ENCODE results near the gene MAPKAP1. TPM values are rescaled to one million over a fixed set of nuclear protein-coding genes. Genes with fewer than 3 reads are reported as not detected.
"Not testable (repeated sequence)": the region's sequence is repeated elsewhere in the genome, so short reads cannot be mapped to it uniquely, and the experiment has no call there.

The MAPKAP1 gene
- total and polyA plus RNA-seq, 2 donors, result 61.4 to 97.6 TPM

- no peaks in the 10 kb centered on the region for H3K4me1 ChIP-seq (ENCODE audit: insufficient read depth)
- DNase-seq (ENCODE audit: extremely low spot score), result no peak
- no peak overlapping the region for H3K27ac ChIP-seq (ENCODE audit: low read depth)
- no peak overlapping the region for H3K4me3 ChIP-seq (ENCODE audit: low read depth, low read length)
- H3K36me3 ChIP-seq (ENCODE audit: insufficient read depth), result peaks cover 3% of the 10 kb centered on the region
- 97% methylated on average over 5 of the region's 5 CpGs for WGBS
Measured at GRCh38 chr9:125587819-125588460, 119.1 kb downstream of the MAPKAP1 start.

- H3K4me1 ChIP-seq (ENCODE audit: insufficient read depth), result no peaks in the 10 kb centered on the region
- H3K27ac ChIP-seq (ENCODE audit: low read depth), result no peak overlapping the region
- 72% methylated on average over 3 of the region's 3 CpGs for WGBS
- H3K4me3 ChIP-seq (ENCODE audit: low read depth, low read length), result no peak overlapping the region
- peaks cover 3% of the 10 kb centered on the region for H3K36me3 ChIP-seq (ENCODE audit: insufficient read depth)
- no peak for DNase-seq (ENCODE audit: extremely low spot score)
Measured at GRCh38 chr9:125586172-125586511, 120.9 kb downstream of the MAPKAP1 start.

DNA sequence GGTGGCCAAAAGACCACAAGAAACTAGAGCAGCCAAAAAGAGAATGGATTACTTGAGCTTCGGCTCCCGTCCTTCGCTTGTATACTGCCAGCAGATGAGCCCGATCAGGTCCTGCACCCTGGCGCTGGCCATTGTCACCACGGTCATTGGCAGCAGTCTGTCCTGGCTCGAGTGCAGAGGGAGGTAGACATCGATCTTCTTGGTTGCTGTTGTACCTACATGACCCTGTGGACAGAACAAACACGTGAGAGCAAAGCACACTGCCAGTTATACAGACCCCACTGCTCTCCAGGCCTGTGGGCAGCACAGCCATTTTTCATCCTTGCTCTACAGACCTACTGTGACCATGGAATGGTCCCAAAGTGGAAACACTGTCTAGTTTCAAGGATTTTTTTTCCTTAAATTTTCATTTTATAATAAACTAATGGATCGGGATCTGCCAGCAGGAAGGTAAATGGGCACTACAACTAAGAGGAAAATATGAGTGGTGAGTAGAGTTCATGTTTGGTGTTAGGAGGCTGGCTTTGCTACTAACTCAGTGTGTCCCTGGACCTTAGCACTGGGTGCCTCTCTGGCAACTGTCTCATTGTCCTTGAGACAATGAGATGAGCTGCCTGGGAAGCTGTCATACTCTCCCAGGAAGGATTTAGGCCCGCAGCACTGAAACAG lies 121.4 kb downstream of the MAPKAP1 start:
- WGBS, result 95% methylated on average over 11 of the region's 11 CpGs
- no peak for DNase-seq (ENCODE audit: extremely low spot score)
- Histone ChIP-seq H3K4me3 (ENCODE audit: low read depth, low read length) (no peak overlapping the region), H3K27ac (ENCODE audit: low read depth) (no peak overlapping the region), H3K36me3 (ENCODE audit: insufficient read depth) (peaks cover 3% of the 10 kb centered on the region), H3K4me1 (ENCODE audit: insufficient read depth) (no peaks in the 10 kb centered on the region)

DNA sequence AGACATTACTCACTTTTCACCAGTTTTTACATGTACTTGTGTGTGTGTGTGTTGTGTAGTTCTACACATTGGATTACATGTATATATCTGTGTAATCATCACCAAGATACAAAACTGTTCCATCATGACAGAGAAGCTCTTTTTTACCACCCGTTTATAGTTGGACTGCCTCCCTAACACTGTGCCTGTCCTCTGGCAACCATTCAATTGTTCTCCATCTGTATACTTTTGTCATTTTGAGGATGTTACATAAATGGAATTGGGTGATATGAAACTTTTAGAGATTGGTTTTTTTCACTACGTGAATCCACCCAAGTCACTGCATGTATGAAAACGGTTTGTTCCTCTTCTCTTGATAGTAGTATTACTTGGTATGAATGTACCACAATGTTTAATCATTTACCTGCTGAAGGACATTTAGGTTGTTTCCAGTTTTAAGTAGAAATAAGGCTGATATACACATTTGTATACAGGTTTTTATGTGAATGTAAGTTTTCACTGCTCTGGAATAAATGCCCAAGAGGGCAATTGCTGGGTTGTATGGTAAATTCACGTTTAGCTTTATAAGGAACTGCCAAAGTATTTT lies 126.2 kb downstream of the MAPKAP1 start:
- DNase-seq (ENCODE audit: extremely low spot score), result no peak
- Histone ChIP-seq H3K4me1 (ENCODE audit: insufficient read depth) (no peaks in the 10 kb centered on the region), H3K36me3 (ENCODE audit: insufficient read depth) (peaks cover 3% of the 10 kb centered on the region), H3K27ac (ENCODE audit: low read depth) (no peak overlapping the region), H3K4me3 (ENCODE audit: low read depth, low read length) (no peak overlapping the region)
- WGBS, result 81% methylated on average over 4 of the region's 4 CpGs

DNA sequence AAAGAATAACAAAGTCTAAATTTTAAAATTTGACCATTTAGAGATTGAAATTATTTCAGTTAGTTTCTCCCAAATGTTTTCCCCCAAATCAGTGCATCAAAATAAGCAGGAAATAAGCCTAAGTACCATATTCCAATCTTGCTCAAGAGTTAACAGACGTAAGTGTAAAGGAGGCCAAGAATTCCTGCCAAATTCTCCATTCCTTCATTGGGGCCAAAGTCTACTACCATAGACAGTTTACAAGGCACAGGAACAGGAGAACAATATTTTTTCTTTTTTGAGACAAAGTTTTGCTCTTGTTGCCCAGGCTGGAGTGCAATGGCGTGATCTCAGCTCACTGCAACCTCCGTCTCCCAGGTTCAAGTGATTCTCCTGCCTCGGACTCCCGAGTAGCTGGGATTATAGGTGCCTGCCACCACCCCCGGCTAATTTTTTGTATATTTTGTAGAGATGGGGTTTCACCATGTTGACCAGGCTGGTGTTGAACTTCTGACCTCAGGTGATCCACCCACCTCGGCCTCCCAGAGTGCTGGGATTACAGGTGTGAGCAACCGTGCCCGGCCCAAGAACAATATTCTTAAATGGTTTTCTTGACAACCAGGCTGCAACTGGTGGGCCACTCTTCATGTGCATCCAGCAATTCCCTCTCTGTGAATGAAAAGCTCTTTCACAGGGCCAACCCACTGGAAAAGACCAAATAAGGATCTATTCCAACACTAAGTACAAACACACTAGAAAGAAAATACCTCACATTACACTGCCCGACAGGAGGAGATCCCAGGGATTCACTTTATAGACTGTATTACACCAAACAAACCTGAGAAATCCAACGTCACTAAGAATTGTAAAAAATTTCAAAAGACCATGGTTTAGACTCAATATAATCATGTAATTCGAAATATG lies 127.7 kb downstream of the MAPKAP1 start:
- H3K4me3 ChIP-seq (ENCODE audit: low read depth, low read length), result no peak overlapping the region
- no peak for DNase-seq (ENCODE audit: extremely low spot score)
- H3K4me1 ChIP-seq (ENCODE audit: insufficient read depth), result no peaks in the 10 kb centered on the region
- peaks cover 3% of the 10 kb centered on the region for H3K36me3 ChIP-seq (ENCODE audit: insufficient read depth)
- WGBS, result 79% methylated on average over 12 of the region's 12 CpGs
- H3K27ac ChIP-seq (ENCODE audit: low read depth), result no peak overlapping the region

GRCh38 chr9:125574126-125574877 lies 132.7 kb downstream of the MAPKAP1 start:
- WGBS, result 79% methylated on average over 2 of the region's 2 CpGs
- DNase-seq (ENCODE audit: extremely low spot score), result no peak
- Histone ChIP-seq H3K36me3 (ENCODE audit: insufficient read depth) (no peaks in the 10 kb centered on the region), H3K4me1 (ENCODE audit: insufficient read depth) (no peaks in the 10 kb centered on the region), H3K27ac (ENCODE audit: low read depth) (no peak overlapping the region), H3K4me3 (ENCODE audit: low read depth, low read length) (no peak overlapping the region)

DNA sequence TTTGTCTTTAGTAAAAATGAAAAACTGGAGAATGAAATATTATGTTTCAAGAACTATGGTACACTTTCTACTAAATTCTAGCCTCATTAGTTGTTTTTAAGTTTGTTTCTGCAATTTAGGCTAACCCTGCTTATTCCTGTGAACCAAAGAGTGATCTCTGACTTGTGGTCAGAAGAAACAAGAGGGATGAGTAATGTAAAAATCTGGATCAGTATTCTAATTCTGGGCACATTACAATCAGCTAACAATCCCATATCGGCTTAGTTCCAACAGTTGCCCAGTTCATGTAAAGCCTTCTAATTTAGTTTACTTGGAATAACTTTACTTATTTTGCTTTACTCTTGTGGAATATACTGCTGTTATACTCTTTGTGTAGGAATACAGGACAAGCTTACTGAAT lies 134.5 kb downstream of the MAPKAP1 start:
- not testable (repeated sequence) for H3K36me3 ChIP-seq (ENCODE audit: insufficient read depth); H3K4me1 ChIP-seq (ENCODE audit: insufficient read depth); DNase-seq (ENCODE audit: extremely low spot score); H3K4me3 ChIP-seq (ENCODE audit: low read depth, low read length); H3K27ac ChIP-seq (ENCODE audit: low read depth)
- WGBS, result 82% methylated on average over 1 of the region's 1 CpG

DNA sequence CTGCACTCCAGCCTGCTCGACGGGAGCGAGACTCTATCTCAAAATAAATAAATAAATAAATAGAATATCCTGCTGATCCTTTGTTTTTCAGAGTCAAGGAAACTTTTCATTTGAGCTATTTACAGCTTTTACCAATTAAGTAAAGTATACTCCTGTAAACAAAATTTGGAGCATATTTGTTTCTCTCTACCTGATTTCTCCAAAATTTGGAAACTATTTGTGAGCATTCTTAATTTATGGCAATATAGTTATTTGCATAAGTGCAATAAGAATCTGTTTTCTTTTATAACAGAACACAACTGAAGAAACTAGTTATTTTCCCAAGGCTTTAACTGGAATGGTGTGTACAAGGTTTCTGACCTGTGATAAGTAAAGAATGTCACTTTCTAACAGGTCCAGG lies 135.2 kb downstream of the MAPKAP1 start:
- not testable (repeated sequence) for H3K4me1 ChIP-seq (ENCODE audit: insufficient read depth); H3K36me3 ChIP-seq (ENCODE audit: insufficient read depth); H3K4me3 ChIP-seq (ENCODE audit: low read depth, low read length); DNase-seq (ENCODE audit: extremely low spot score); H3K27ac ChIP-seq (ENCODE audit: low read depth)
- WGBS, result 100% methylated on average over 3 of the region's 3 CpGs

- H3K36me3 ChIP-seq (ENCODE audit: insufficient read depth), result no peaks in the 10 kb centered on the region
- H3K4me1 ChIP-seq (ENCODE audit: insufficient read depth), result no peaks in the 10 kb centered on the region
- H3K27ac ChIP-seq (ENCODE audit: low read depth), result no peak overlapping the region
- no peak for DNase-seq (ENCODE audit: extremely low spot score)
- H3K4me3 ChIP-seq (ENCODE audit: low read depth, low read length), result no peak overlapping the region
- 94% methylated on average over 2 of the region's 2 CpGs for WGBS
Measured at GRCh38 chr9:125570246-125570645, 136.8 kb downstream of the MAPKAP1 start.

GRCh38 chr9:125568621-125569020 lies 138.4 kb downstream of the MAPKAP1 start:
- 22% methylated on average over 4 of the region's 4 CpGs for WGBS
- no peak overlapping the region for H3K27ac ChIP-seq (ENCODE audit: low read depth)
- no peaks in the 10 kb centered on the region for H3K36me3 ChIP-seq (ENCODE audit: insufficient read depth)
- H3K4me1 ChIP-seq (ENCODE audit: insufficient read depth), result no peaks in the 10 kb centered on the region
- H3K4me3 ChIP-seq (ENCODE audit: low read depth, low read length), result no peak overlapping the region
- no peak for DNase-seq (ENCODE audit: extremely low spot score)

GRCh38 chr9:125566051-125566450 lies 141.0 kb downstream of the MAPKAP1 start:
- not testable (repeated sequence) for H3K4me1 ChIP-seq (ENCODE audit: insufficient read depth); H3K27ac ChIP-seq (ENCODE audit: low read depth); H3K36me3 ChIP-seq (ENCODE audit: insufficient read depth); DNase-seq (ENCODE audit: extremely low spot score); H3K4me3 ChIP-seq (ENCODE audit: low read depth, low read length)

DNA sequence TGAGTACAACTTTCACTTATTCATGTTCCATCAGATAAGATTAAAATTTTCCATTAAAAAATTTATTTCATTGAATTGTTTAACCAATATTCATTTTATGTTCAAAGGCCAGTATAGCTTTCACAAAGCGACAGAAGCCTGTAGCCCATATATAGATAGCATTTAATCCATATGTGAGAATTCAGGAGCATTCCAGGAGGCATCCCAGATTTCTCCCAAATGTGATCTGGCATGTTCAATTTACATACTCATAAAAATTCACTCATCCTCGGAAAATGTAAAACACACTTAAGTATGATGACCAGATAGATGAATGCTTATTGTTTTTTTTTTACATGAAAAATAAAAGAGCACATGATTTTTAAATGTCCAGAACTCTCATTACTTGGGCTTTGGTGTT lies 141.9 kb downstream of the MAPKAP1 start:
- Histone ChIP-seq H3K27ac (ENCODE audit: low read depth) (no peak overlapping the region), H3K4me1 (ENCODE audit: insufficient read depth) (no peaks in the 10 kb centered on the region), H3K4me3 (ENCODE audit: low read depth, low read length) (no peak overlapping the region), H3K36me3 (ENCODE audit: insufficient read depth) (no peaks in the 10 kb centered on the region)
- DNase-seq (ENCODE audit: extremely low spot score), result no peak
- WGBS, result 95% methylated on average over 2 of the region's 2 CpGs

DNA sequence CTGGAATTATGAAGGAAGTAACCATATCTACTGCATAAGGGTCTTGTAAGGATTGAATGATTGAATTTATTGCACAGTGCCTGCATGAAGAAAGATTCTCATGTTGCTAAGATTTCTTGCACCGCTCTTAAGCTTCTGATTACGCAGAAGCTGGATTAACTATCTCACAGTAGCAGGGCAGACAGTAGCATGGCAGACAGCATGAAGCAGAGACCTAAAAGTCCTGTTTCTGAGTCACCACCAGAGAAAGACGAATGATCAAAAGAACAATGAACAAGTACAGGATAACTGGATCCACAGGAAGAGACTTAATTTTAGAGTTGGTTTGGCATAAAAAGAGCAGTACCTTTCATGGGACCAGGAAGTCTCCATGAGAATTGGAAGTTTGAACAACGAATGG lies 142.4 kb downstream of the MAPKAP1 start:
- H3K4me1 ChIP-seq (ENCODE audit: insufficient read depth), result no peaks in the 10 kb centered on the region
- H3K36me3 ChIP-seq (ENCODE audit: insufficient read depth), result no peaks in the 10 kb centered on the region
- no peak overlapping the region for H3K4me3 ChIP-seq (ENCODE audit: low read depth, low read length)
- no peak for DNase-seq (ENCODE audit: extremely low spot score)
- WGBS, result 88% methylated on average over 4 of the region's 4 CpGs
- no peak overlapping the region for H3K27ac ChIP-seq (ENCODE audit: low read depth)
